Epithelial cell of prostate (primary cell): ENCODE results near the gene NAALADL1.
"Not testable (repeated sequence)": the region's sequence is repeated elsewhere in the genome, so short reads cannot be mapped to it uniquely, and the experiment has no call there.

Experiments used
- DNase-seq: peaks from one replicate; pipeline ENCODE4 v3.0.0-alpha.2; 2011; ENCODE audit warnings: low read depth, low spot score
- H3K27ac ChIP-seq: fragments of 450-650 bp; 2 replicates; pipeline ENCODE4 v1.5.1; 2017; ENCODE audit warnings: mild to moderate bottlenecking

NAALADL1 gene

DNA sequence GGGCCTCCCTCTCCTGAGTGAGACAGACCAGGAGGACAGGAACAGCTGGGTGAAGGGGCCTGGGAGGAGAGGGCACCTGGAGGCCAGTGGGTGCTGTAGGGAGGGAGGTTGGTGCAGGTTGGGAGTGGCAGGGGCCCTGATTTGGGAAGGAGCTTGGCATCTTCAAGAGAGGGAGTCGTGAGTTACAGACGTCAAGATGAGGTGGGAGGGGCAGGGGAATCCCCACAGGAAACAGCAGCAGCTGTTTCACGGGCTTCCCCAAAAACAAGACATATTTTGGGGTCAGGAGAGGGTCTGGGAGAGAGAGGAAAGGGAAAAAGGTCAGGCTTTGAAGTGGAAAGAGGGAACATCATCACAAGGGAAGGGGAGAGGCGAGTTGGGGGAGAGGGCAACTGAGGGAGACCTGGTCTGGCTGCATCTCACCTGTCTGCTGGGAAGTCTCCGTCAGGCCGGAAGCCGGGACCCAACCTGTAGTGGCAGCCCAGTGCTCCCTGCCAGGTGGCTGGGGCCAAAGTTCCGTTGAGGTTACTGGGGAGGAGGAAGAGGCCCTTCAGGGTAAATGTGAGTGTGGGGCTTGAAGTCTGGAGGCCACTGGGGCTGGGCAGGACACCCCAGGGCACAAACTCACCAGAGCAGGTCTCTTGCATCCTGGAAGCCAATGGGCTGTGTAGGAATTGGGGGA is 4.4 kb downstream of the NAALADL1 start:
- no peak overlapping the region for H3K27ac ChIP-seq

GRCh38 chr11:65051398-65051858 is 6.9 kb downstream of the NAALADL1 start:
- no peak for DNase-seq
- no peak overlapping the region for H3K27ac ChIP-seq

More for the DNA sequence above, 4.4 kb downstream of the NAALADL1 start:
- DNase-seq, result no peak

DNA sequence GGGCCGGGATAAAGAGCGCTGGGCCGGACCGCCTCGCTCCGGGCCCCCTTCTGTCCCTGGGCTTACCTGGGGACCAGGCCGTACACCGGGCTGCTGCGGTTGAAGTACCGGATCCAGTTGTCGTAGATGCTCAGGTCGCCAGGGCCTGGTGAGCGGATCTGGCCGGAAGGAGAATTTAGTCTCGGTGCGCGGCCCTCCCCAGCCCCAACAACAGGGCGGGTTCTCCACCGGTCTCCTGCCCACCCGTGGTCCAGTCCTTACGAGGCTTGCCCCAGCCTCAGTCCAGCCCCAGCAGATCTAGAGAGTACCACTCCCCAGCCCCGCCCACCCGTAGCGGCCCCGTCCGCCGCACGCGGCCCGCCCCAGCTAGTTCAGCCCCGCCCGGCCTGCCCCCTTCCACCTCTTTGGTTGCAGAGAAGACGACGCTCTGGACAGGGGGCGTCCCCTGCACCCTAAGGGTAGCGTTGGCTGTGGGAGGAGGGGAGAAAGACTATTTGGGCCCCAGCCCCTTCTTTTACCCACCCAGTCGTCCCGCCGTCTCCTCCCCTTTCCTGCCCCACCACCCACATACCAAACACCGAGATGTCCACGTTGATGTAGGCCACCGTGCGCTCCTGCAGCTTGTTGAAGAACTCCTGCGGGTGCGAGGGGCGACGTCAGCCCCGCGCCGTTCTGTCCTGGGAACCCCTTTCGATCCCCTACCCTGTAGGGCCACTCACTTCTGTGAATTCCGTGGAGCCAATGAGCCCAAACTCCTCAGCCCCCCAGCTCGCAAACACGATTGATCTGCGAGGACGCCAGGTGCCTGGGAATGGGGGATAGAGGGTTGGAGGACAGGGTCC is 10.6 kb downstream of the NAALADL1 start:
- H3K27ac ChIP-seq, result no peak overlapping the region
- DNase-seq, result no peak

- DNase-seq, result no peak
- no peak overlapping the region for H3K27ac ChIP-seq
These were observed 12.6 kb downstream of the NAALADL1 start for GRCh38 chr11:65045728-65046127.

DNA sequence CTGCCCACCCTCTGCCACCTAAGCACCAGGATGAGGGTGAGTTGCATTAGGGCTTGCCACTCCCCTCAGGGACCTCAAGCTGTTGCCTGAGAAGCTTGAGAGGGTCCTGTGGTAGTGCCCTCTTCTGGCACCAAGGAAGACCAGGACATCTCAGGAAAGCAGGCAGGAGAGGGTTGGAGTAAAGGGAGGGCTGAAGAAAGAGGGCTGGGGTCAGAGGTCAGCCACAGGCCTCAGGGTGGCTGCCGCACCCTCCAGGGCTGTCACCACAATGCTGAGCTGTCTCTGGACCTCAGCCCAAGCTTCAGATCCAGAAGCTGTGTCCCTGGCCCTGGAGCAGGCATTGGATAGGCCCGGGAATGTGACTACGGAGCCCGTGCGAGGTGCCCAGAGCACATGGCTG is 13.3 kb downstream of the NAALADL1 start:
- DNase-seq, result no peak
- no peak overlapping the region for H3K27ac ChIP-seq

DNA sequence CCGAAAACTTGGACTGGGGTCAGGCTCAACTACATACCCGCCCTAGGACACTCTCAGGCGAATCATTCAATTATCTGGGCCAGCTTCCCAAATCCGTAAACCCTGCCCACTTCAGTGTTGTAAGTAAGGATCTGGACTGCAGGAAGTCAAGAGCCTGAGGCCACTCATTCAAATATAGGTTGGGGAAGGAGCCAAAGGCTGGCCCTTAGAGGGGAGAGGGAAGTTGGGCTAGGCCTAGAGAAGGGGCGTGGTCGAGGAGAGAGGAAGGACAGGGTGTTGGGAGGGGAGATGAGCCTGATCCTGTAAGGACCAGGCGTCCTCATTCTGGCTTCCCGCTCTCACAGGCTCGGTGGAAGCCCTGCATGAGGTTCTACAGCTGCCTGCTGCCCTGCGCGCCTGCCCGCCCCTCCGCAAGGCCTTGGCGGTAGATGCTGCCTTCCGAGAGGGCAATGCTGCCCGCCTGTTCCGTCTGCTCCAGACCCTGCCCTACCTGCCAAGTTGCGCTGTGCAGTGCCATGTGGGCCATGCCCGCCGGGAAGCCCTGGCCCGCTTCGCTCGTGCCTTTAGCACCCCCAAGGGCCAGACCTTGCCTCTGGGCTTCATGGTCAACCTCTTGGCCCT is 14.4 kb downstream of the NAALADL1 start:
- no peak for DNase-seq
- H3K27ac ChIP-seq, result no peak overlapping the region

GRCh38 chr11:65042891-65043290 is 15.5 kb downstream of the NAALADL1 start:
- H3K27ac ChIP-seq, result no peak overlapping the region
- no peak for DNase-seq

GRCh38 chr11:65040847-65041622 is 17.3 kb downstream of the NAALADL1 start, which contains the start of gene SAC3D1:
TSS of gene SAC3D1 (plus strand) at chr11:65041210. CDS start at chr11:65041293, 83 bp downstream.
- DNase-seq, result peak; percentile 61
- H3K27ac ChIP-seq, result peak within 1 kb of the TSS; percentile 90

DNA sequence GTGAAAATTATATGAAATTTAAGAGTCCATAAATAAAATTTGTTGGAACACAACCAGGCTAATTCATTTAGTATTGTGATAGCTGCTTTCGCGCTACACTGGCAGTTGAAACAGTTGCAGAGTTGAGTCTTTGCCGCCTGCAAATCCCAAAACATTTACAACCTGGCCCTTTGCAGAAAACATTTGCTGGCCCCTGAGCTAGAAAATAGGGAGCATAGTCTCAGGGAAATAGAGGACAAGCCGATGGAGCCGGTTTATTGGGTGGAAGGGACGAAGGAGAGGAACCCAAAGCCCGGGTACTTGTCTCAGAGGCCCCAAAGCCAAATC is 17.9 kb downstream of the NAALADL1 start:
- no peak for DNase-seq
- H3K27ac ChIP-seq, result peak overlapping the region; percentile 90

GRCh38 chr11:65036931-65037330 is 21.4 kb downstream of the NAALADL1 start:
- no peak overlapping the region for H3K27ac ChIP-seq
- DNase-seq, result no peak

DNA sequence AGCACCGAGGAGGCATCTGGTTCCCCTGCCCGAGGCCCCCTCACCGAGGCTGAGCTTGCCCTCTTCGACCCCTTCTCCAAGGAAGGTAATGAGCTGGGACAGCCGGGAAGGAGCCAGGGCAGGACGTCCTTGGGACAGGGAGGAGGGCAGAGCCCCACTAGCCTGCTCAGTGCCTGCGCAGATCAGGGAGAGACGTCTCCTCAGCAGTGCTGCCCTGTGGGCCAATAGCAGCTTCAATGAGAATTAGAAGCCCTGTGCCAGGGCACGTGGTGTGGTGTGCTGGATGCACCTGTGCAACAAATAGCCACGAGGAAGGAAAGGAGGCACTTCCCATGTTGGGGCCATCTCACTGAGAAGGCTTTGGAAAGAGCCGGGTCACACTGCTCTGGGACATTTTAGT is 22.8 kb downstream of the NAALADL1 start:
- DNase-seq, result no peak

DNA sequence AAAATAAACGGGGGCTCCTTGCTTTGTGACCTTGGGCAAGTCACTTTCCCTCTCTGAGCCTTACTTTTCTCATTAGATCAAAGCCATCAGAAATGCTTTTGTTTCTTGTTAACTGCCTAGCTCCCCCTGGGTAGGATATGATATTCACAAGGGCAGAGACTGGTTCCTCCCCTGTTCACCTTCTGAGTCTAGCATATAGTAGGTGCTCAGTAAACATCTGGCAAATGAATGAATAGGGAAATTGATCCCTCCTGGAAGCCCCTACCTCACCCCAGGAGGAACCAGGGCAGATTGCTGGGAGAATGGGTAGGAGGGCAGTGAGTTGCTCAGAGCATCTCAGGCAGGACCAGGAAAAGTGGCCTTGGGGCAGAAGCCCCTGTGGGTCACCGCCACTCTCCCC is 23.9 kb downstream of the NAALADL1 start:
- DNase-seq, result no peak
- H3K27ac ChIP-seq, result no peak overlapping the region

More for the DNA sequence above, 22.8 kb downstream of the NAALADL1 start:
- H3K27ac ChIP-seq, result no peak overlapping the region

- no peak overlapping the region for H3K27ac ChIP-seq
- no peak for DNase-seq
These were observed 26.1 kb downstream of the NAALADL1 start for GRCh38 chr11:65032216-65032615.

GRCh38 chr11:65027213-65028067 is 30.9 kb downstream of the NAALADL1 start, which contains the start of gene SNX15:
TSS of gene SNX15 (plus strand) at chr11:65027439. CDS start at chr11:65027538, 99 bp downstream.
- H3K27ac ChIP-seq, result peak within 1 kb of the TSS; percentile 83
- DNase-seq, result peak; percentile 79

- peak overlapping the region; percentile 83 for H3K27ac ChIP-seq
- DNase-seq, result no peak
These were observed 31.5 kb downstream of the NAALADL1 start for GRCh38 chr11:65026810-65027209.

GRCh38 chr11:65023502-65023901 is 34.9 kb downstream of the NAALADL1 start:
- H3K27ac ChIP-seq, DNase-seq: not testable (repeated sequence)

DNA sequence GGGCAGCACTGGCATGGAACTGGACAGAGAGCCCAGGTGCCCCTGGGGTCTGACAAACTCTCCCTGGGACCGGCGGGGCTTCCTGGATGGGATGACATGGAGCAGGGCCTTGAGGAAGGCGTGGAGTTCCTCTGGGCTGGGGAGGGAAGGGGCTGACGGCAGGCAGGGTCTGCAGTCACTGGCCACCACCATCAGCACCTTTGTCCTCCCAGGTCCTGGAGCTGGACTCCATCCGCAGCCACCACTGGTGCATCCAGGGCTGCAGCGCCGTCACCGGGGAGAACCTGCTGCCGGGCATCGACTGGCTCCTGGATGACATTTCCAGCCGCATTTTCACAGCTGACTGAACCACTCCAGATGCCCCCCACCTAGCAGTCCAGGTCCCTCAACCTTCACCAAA is 36.8 kb downstream of the NAALADL1 start:
- no peak for DNase-seq
- H3K27ac ChIP-seq, result no peak overlapping the region

- DNase-seq, result no peak
- no peak overlapping the region for H3K27ac ChIP-seq
These were observed 37.4 kb downstream of the NAALADL1 start for GRCh38 chr11:65021003-65021402.

- no peak overlapping the region for H3K27ac ChIP-seq
- no peak for DNase-seq
These were observed 38.5 kb downstream of the NAALADL1 start for GRCh38 chr11:65019824-65020223.
